Thymus (tissue), 11 donors: ENCODE data around the gene ABHD15. TPM values are rescaled to one million over a fixed set of nuclear protein-coding genes. Genes with fewer than 3 reads are reported as not detected.

ENCODE experiments used
- DNase-seq, 9 donors: peaks; one replicate each; pipeline ENCODE4 v3.0.0-alpha.2; 2013; ENCODE audit warnings: low spot score in 9 of 9, low read depth in 6 of 9, missing footprints in 1 of 9
- H3K27ac ChIP-seq, 2 donors: one replicate each; pipeline ENCODE4 v1.5.1; 2013; ENCODE audit warnings: control low read depth in 1 of 2, low read depth in 1 of 2, low read length in 1 of 2, mild to moderate bottlenecking in 1 of 2, moderate library complexity in 1 of 2
- H3K27me3 ChIP-seq, 2 donors: one replicate each; pipeline ENCODE4 v1.5.1; 2013; ENCODE audit warnings: low read length in 1 of 2; ENCODE audit not compliant: control insufficient read depth in 2 of 2, insufficient read depth in 1 of 2
- H3K36me3 ChIP-seq, 2 donors: one replicate each; pipeline ENCODE4 v1.5.1; 2013; ENCODE audit warnings: low read length in 1 of 2, mild to moderate bottlenecking in 1 of 2, moderate library complexity in 1 of 2; ENCODE audit not compliant: control insufficient read depth in 2 of 2, insufficient read depth in 2 of 2
- H3K4me1 ChIP-seq, 2 donors: one replicate each; pipeline ENCODE4 v1.5.1; 2013; ENCODE audit warnings: low read length in 2 of 2; ENCODE audit not compliant: control insufficient read depth in 2 of 2, insufficient read depth in 2 of 2
- H3K4me3 ChIP-seq, 2 donors: one replicate each; pipeline ENCODE4 v1.5.1; 2013; ENCODE audit warnings: low read length in 2 of 2, control low read depth in 1 of 2, mild to moderate bottlenecking in 1 of 2
- H3K9me3 ChIP-seq, 2 donors: one replicate each; pipeline ENCODE4 v1.5.1; 2013; ENCODE audit warnings: low read length in 1 of 2, mild to moderate bottlenecking in 1 of 2; ENCODE audit not compliant: control insufficient read depth in 2 of 2, insufficient read depth in 1 of 2
- WGBS: extraction: QIAGEN DNeasy Blood & Tissue Kit; methylation state at CpG from one replicate; pipeline ENCODE4 v1.1.7; 2013; 5-methylcytosine and 5-hydroxymethylcytosine counted together
- polyA plus RNA-seq: library from polyadenylated mRNA; stranded (reverse); fragments of 200-250 nt; gene quantifications from one replicate; pipeline ENCODE4 v1.2.3, GENCODE V29; 2013
- total RNA-seq: library from RNA; stranded (reverse); fragments of 120-200 nt; gene quantifications from one replicate; pipeline ENCODE4 v1.2.4, GENCODE V29; 2013
- donor health status: healthy.

Gene ABHD15
- total and polyA plus RNA-seq, 2 donors: 3.4 to 7.8 TPM

GRCh38 chr17:29577385-29578211 is 10.8 kb upstream of the ABHD15 start:
- DNase-seq: no peak
- 92% methylated on average over 22 of the region's 22 CpGs for WGBS
- H3K4me3 ChIP-seq: no peak overlapping the region
- no peaks in the 10 kb centered on the region for H3K9me3 ChIP-seq
- peaks cover 79 to 94% of the 10 kb centered on the region in 2 donors for H3K36me3 ChIP-seq
- no peak overlapping the region for H3K27ac ChIP-seq
- H3K4me1 ChIP-seq: peaks cover 4 to 9% of the 10 kb centered on the region in 2 donors
- no peaks in the 10 kb centered on the region for H3K27me3 ChIP-seq

GRCh38 chr17:29577001-29577370 is 10.1 kb upstream of the ABHD15 start:
- H3K9me3 ChIP-seq: no peaks in the 10 kb centered on the region
- 99% methylated on average over 9 of the region's 9 CpGs for WGBS
- peaks cover 4 to 14% of the 10 kb centered on the region in 2 donors for H3K4me1 ChIP-seq
- H3K27ac ChIP-seq: no peak overlapping the region
- no peak for DNase-seq
- peaks cover 76 to 88% of the 10 kb centered on the region in 2 donors for H3K36me3 ChIP-seq
- no peak overlapping the region for H3K4me3 ChIP-seq
- H3K27me3 ChIP-seq: no peaks in the 10 kb centered on the region

- Histone ChIP-seq H3K4me3 (no peak overlapping the region), H3K27me3 (no peaks in the 10 kb centered on the region), H3K27ac (no peak overlapping the region), H3K4me1 (peaks cover 4 to 14% of the 10 kb centered on the region in 2 donors), H3K9me3 (no peaks in the 10 kb centered on the region), H3K36me3 (peaks cover 73 to 84% of the 10 kb centered on the region in 2 donors)
- WGBS: 97% methylated on average over 37 of the region's 37 CpGs
- no peak for DNase-seq
Observed at GRCh38 chr17:29576214-29577000, 9.6 kb upstream of the ABHD15 start.

GRCh38 chr17:29575511-29576213 is 8.8 kb upstream of the ABHD15 start:
- H3K27me3 ChIP-seq: no peaks in the 10 kb centered on the region
- H3K36me3 ChIP-seq: peaks cover 66 to 77% of the 10 kb centered on the region in 2 donors
- no peak overlapping the region for H3K4me3 ChIP-seq
- DNase-seq: no peak
- H3K27ac ChIP-seq: no peak overlapping the region
- 98% methylated on average over 28 of the region's 28 CpGs for WGBS
- no peaks in the 10 kb centered on the region for H3K9me3 ChIP-seq
- peaks cover 4 to 14% of the 10 kb centered on the region in 2 donors for H3K4me1 ChIP-seq

- Histone ChIP-seq H3K4me1 (peaks cover 0 to 10% of the 10 kb centered on the region in 2 donors), H3K27ac (no peak overlapping the region), H3K4me3 (no peak overlapping the region), H3K36me3 (peaks cover 64 to 70% of the 10 kb centered on the region in 2 donors), H3K27me3 (no peaks in the 10 kb centered on the region), H3K9me3 (no peaks in the 10 kb centered on the region)
- whole genome bisulfite sequencing: 98% methylated on average over 17 of the region's 17 CpGs
- DNase-seq: no peak
Observed at GRCh38 chr17:29574732-29575510, 8.1 kb upstream of the ABHD15 start.

- no peaks in the 10 kb centered on the region for H3K27me3 ChIP-seq
- H3K4me3 ChIP-seq: no peak overlapping the region
- peaks cover 61 to 62% of the 10 kb centered on the region in 2 donors for H3K36me3 ChIP-seq
- DNase-seq: no peak
- H3K4me1 ChIP-seq: peaks cover 3 to 16% of the 10 kb centered on the region in 2 donors
- 95% methylated on average over 14 of the region's 14 CpGs for WGBS
- H3K9me3 ChIP-seq: no peaks in the 10 kb centered on the region
- H3K27ac ChIP-seq: no peak overlapping the region
Observed at GRCh38 chr17:29573871-29574731, 7.3 kb upstream of the ABHD15 start.

- Histone ChIP-seq H3K4me3 (no peak overlapping the region), H3K36me3 (peaks cover 56 to 59% of the 10 kb centered on the region in 2 donors), H3K27ac (no peak overlapping the region), H3K9me3 (no peaks in the 10 kb centered on the region), H3K27me3 (no peaks in the 10 kb centered on the region), H3K4me1 (peaks cover 4 to 21% of the 10 kb centered on the region in 2 donors)
- WGBS: 93% methylated on average over 6 of the region's 6 CpGs
- DNase-seq: no peak
Observed at GRCh38 chr17:29573558-29573869, 6.7 kb upstream of the ABHD15 start.
